Activated CD4-positive, alpha-beta memory T cell treated with anti-CD3 and anti-CD28 coated beads for 36 hours (primary cell): Measurements from ENCODE around the gene FBXO34. TPM values are rescaled to one million over a fixed set of nuclear protein-coding genes. Genes with fewer than 3 reads are reported as not detected.
"Not testable (repeated sequence)": the region's sequence is repeated elsewhere in the genome, so short reads cannot be mapped to it uniquely, and the experiment has no call there.

Experiments
- CTCF ChIA-PET: fragments of 350-600 bp; sonication (Branson Sonifier 250); formaldehyde crosslinking; loops from one replicate; lab custom pipeline; 2021; ENCODE audit warnings: antibody characterized with exemption, inconsistent platforms; lab: Charles Lee
- POLR2A ChIA-PET: fragments of 350-600 bp; sonication (Branson Sonifier 250); formaldehyde crosslinking; loops from one replicate; lab custom pipeline; 2021; ENCODE audit warnings: antibody characterized with exemption; lab: Charles Lee
- DNase-seq: peaks from one replicate; pipeline ENCODE4 v3.0.0-alpha.2; 2020
- H3K27ac Mint-ChIP-seq: one replicate; pipeline ENCODE4 v1.8.0; 2021; ENCODE audit warnings: mixed read lengths
- H3K27me3 Mint-ChIP-seq: one replicate; pipeline ENCODE4 v1.8.0; 2021; ENCODE audit warnings: mixed read lengths
- H3K36me3 Mint-ChIP-seq: one replicate; pipeline ENCODE4 v1.8.0; 2021; ENCODE audit warnings: mixed read lengths
- H3K4me1 Mint-ChIP-seq: one replicate; pipeline ENCODE4 v1.8.0; 2021; ENCODE audit warnings: low read depth, mixed read lengths
- H3K4me3 Mint-ChIP-seq: one replicate; pipeline ENCODE4 v1.8.0; 2021; ENCODE audit warnings: mild to moderate bottlenecking, mixed read lengths
- H3K9me3 Mint-ChIP-seq: one replicate; pipeline ENCODE4 v1.8.0; 2021; ENCODE audit warnings: mixed read lengths
- intact Hi-C: fragments of 100-400 bp; cut with micrococcal nuclease; formaldehyde crosslinking; loops from one replicate; pipeline ENCODE4 v1.15.1; 2023
- total RNA-seq, 2 experiments: library from RNA; stranded (reverse); gene quantifications; one replicate each; pipeline ENCODE4 v1.2.3, GENCODE V29; 2021

FBXO34 gene
- total RNA-seq, 2 experiments from 2014 or later = 19.8 to 22.0 TPM

DNA sequence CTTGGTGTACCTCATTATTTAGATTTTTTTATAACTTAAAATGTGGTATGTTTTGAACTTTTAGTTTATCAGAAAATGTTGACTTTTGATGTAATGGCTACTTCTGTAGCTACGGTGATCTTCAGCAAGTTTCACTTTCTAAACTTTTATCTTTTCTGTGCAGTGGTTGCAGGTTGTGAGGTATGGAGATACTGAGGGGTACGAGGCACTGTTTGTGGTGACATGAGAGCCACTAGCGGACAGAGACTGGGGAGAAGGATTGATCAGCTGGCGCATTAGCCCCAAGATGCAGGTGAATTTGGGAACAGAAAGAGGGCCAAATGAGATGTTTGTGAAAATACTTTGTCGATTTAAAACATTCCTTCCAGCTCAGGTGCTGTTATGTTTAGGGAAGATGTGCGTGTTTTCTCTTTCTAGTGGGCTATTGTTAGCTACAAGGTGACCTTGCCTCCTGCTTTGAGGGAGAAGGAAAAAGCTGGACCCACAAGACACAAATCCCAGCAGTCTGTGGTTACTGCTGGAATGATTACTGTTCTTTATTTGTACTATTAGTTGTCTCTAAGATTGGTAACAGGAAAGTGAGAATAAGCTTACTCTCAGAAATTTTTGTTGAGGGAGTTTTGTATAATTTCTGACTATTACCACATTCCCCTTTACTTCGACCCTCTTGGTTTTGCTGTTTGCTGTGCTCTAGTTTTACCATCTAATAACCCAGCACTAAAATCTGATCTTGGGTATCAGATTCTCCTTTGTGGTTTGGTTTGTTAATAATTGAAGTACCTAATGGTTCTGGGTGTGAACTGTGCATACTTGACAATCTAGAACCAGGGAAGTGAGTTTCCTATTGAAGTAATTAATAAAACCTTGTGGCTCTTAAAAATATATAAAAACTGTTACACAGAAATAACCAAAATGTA is 61.7 kb downstream of the FBXO34 start:
- POLR2A ChIA-PET = interaction anchor here (0.5 to 2.4 kb wide), 5 partner anchors 17 to 264 kb away, joined by 3 to 6 read pairs (median 3); no protein-coding TSS in a partner anchor
- Mint-ChIP-seq H3K27ac (peak overlapping the region; percentile 67), H3K4me1 (peaks cover 86% of the 10 kb centered on the region), H3K36me3 (no peaks in the 10 kb centered on the region), H3K9me3 (no peaks in the 10 kb centered on the region), H3K4me3 (peak overlapping the region; percentile 64), H3K27me3 (no peaks in the 10 kb centered on the region)
- intact Hi-C loops = loop anchor here (5.0 to 10.0 kb wide), 3 partner anchors 54 to 782 kb away; partner anchors contain the start of genes KTN1 and PELI2
- peak; percentile 42 for DNase-seq
- CTCF ChIA-PET = interaction anchor here (0.7 to 4.9 kb wide), 12 partner anchors 15 to 799 kb away, joined by 3 to 49 read pairs (median 3); partner anchors contain the start of genes FBXO34 and MAPK1IP1L

DNA sequence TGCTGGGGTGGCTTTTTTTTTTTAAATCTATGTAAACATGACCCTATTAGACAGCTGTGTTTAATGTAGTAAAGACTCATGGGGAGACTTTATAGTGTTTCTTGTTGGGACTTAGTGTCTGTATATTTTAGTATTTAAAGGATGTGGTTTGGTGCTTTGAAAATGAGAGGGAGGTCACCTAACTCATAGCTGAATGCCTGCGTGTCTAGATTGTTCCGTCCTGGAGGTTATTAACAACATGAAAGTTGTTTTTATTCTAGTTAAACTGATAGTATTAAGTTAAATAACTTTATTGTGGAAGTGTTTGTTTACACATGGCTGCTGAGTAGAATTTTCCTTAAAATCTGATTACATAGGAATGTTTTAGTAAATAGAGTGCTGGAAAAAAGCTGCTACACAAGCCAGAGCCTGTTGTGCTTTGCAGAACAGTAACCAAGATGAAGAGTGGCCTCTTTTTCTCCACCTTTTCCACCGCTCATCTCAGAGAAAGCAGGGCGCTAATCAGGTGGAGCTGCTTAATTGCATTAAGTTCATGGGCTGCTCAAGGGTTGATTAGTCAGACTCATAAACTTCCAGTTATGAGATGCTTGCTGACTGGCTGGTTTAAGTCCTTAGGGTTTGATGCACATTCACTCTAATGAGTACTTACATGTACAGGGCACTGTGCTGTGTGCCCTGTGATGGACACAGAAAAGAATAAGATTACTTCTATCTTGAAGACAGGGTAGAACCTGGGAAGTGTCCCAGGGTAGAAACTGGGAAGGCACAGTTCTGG is 62.7 kb downstream of the FBXO34 start:
- peak; percentile 20 for DNase-seq
- POLR2A ChIA-PET = interaction anchor here (0.6 to 2.4 kb wide), 4 partner anchors 16 to 231 kb away, joined by 3 to 6 read pairs (median 3); no protein-coding TSS in a partner anchor
- Mint-ChIP-seq H3K4me3 (peak overlapping the region; percentile 9), H3K4me1 (peaks cover 85% of the 10 kb centered on the region), H3K27ac (peak overlapping the region; percentile 57), H3K27me3 (no peaks in the 10 kb centered on the region), H3K9me3 (no peaks in the 10 kb centered on the region), H3K36me3 (no peaks in the 10 kb centered on the region)
- intact Hi-C loops = loop anchor here (5.0 to 10.0 kb wide), 3 partner anchors 53 to 781 kb away; partner anchors contain the start of genes KTN1 and PELI2
- CTCF ChIA-PET = interaction anchor here (0.7 to 4.9 kb wide), 8 partner anchors 14 to 63 kb away, joined by 3 to 49 read pairs (median 3); partner anchors contain the start of gene FBXO34

DNA sequence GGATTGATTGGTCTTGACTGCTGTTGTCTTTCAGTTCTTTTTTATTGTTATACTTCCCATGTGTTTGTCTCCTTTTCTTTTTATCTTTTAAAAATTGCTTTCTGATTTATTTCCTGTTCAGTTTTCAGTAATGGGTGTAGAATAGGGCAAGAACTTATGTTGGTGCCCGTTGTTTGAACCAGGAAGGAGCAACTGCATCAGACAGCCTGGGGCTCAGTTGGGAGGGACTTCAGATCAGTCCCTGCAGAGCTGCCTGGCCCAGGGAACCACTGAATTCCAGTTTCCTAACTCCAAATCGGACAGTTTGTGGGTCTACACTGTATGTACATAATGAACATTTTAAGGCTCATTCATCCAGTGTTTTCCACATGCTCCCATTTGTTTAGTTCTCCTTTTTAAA is 64.9 kb downstream of the FBXO34 start:
- H3K36me3 Mint-ChIP-seq = no peaks in the 10 kb centered on the region

GRCh38 chr14:55336691-55337090 is 65.5 kb downstream of the FBXO34 start:
- no peaks in the 10 kb centered on the region for H3K9me3 Mint-ChIP-seq
- H3K27ac Mint-ChIP-seq = peak overlapping the region; percentile 47
- CTCF ChIA-PET = interaction anchor here (0.6 to 2.2 kb wide), 4 partner anchors 17 to 93 kb away, joined by 3 to 10 read pairs (median 6); no protein-coding TSS in a partner anchor
- H3K27me3 Mint-ChIP-seq = no peaks in the 10 kb centered on the region
- DNase-seq = peak; percentile 36
- intact Hi-C loops = loop anchor here (1.0 to 10.0 kb wide), 4 partner anchors 38 to 778 kb away; partner anchors contain the start of gene PELI2
- peaks cover 87% of the 10 kb centered on the region for H3K4me1 Mint-ChIP-seq
- H3K36me3 Mint-ChIP-seq = no peaks in the 10 kb centered on the region
- POLR2A ChIA-PET = interaction anchor here (0.8 kb wide), 1 partner anchor 49 kb away, joined by 3 read pairs; no protein-coding TSS in a partner anchor
- no peak overlapping the region for H3K4me3 Mint-ChIP-seq

More for the DNA sequence above, 64.9 kb downstream of the FBXO34 start:
- intact Hi-C loops = loop anchor here (2.0 to 10.0 kb wide), 2 partner anchors 233 to 779 kb away; partner anchors contain the start of gene PELI2
- CTCF ChIA-PET = interaction anchor here (0.6 to 2.2 kb wide), 4 partner anchors 18 to 93 kb away, joined by 3 to 10 read pairs (median 6); no protein-coding TSS in a partner anchor
- Mint-ChIP-seq H3K9me3 (no peaks in the 10 kb centered on the region), H3K27me3 (no peaks in the 10 kb centered on the region), H3K4me3 (no peak overlapping the region), H3K4me1 (peaks cover 84% of the 10 kb centered on the region), H3K27ac (peak overlapping the region; percentile 47)
- peak; percentile 49 for DNase-seq
- POLR2A ChIA-PET = interaction anchor here (0.6 to 0.8 kb wide), 2 partner anchors 39 to 50 kb away, joined by 3 to 5 read pairs; no protein-coding TSS in a partner anchor

DNA sequence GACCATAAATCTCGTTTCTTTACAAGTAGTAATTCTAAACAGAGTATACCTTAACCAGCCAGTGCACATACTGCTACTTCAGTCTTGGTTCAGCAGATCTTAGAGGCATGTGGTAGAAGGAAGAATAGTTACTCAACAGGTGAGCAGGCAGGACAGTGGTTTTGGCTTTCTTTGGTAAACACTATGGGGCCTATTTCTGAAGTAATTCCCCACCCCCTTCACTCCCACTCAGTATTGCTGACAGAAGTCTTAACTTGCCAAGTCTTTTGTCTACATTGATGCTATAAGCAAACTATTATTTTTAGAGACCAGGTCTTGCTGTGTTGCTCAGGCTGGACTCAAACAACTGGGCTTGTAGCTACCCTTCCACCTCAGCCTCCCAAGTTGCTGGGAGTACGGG is 68.5 kb downstream of the FBXO34 start:
- Mint-ChIP-seq H3K9me3 (no peaks in the 10 kb centered on the region), H3K27ac (peak overlapping the region; percentile 58), H3K36me3 (no peaks in the 10 kb centered on the region), H3K4me3 (no peak overlapping the region), H3K4me1 (peaks cover 77% of the 10 kb centered on the region), H3K27me3 (no peaks in the 10 kb centered on the region)
- intact Hi-C loops = loop anchor here (1.0 to 10.0 kb wide), 3 partner anchors 9 to 775 kb away; partner anchors contain the start of gene PELI2
- ChIA-PET POLR2A (no interaction called here), CTCF (interaction anchor here (1.0 to 3.5 kb wide), 2 partner anchors 15 to 69 kb away, joined by 3 to 28 read pairs; no protein-coding TSS in a partner anchor)
- peak; percentile 60 for DNase-seq

DNA sequence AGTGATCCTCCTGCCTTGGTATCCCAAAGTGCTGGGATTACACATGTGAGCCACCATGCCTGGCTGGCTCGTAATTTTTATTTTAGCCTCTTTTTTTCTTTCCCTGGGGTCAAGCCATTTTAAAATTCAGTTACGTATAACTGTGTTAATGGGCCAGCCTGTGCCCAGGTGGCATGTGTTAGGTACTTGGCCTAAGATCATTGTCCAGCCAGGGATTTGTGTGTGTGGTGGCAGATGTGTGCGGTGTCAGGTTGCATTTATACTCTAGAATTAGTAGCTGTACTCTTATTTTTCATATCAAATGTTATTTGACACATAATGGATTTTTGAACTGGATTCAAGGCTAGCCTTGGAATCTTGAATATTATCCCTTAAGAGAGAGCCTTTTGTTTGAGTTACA is 69.3 kb downstream of the FBXO34 start:
- intact Hi-C loops = no loop called here
- no peaks in the 10 kb centered on the region for H3K36me3 Mint-ChIP-seq
- H3K27ac Mint-ChIP-seq = peak overlapping the region; percentile 58
- H3K4me1 Mint-ChIP-seq = peaks cover 75% of the 10 kb centered on the region
- no peak overlapping the region for H3K4me3 Mint-ChIP-seq
- CTCF ChIA-PET = interaction anchor here (0.9 to 3.5 kb wide), 3 partner anchors 14 to 70 kb away, joined by 3 to 28 read pairs (median 6); no protein-coding TSS in a partner anchor
- no peaks in the 10 kb centered on the region for H3K9me3 Mint-ChIP-seq
- POLR2A ChIA-PET = no interaction called here
- no peaks in the 10 kb centered on the region for H3K27me3 Mint-ChIP-seq
- DNase-seq = no peak

GRCh38 chr14:55341781-55342180 is 70.6 kb downstream of the FBXO34 start:
- CTCF ChIA-PET = interaction anchor here (1.5 kb wide), 1 partner anchor 71 kb away, joined by 8 read pairs; no protein-coding TSS in a partner anchor
- POLR2A ChIA-PET = no interaction called here
- Mint-ChIP-seq H3K36me3 (no peaks in the 10 kb centered on the region), H3K4me1 (peaks cover 74% of the 10 kb centered on the region), H3K4me3 (no peak overlapping the region), H3K9me3 (no peaks in the 10 kb centered on the region), H3K27ac (no peak overlapping the region), H3K27me3 (no peaks in the 10 kb centered on the region)
- no peak for DNase-seq
- intact Hi-C loops = no loop called here

- intact Hi-C loops, POLR2A ChIA-PET, H3K27ac Mint-ChIP-seq, H3K27me3 Mint-ChIP-seq, H3K36me3 Mint-ChIP-seq, H3K4me3 Mint-ChIP-seq, H3K9me3 Mint-ChIP-seq, DNase-seq: not testable (repeated sequence)
- CTCF ChIA-PET = interaction anchor here (0.5 to 2.1 kb wide), 2 partner anchors 10 to 99 kb away, joined by 3 to 13 read pairs; no protein-coding TSS in a partner anchor
- H3K4me1 Mint-ChIP-seq = peaks cover 74% of the 10 kb centered on the region
Observed at GRCh38 chr14:55344582-55345163, 73.5 kb downstream of the FBXO34 start.

- Mint-ChIP-seq H3K27me3 (no peaks in the 10 kb centered on the region), H3K9me3 (no peaks in the 10 kb centered on the region), H3K4me3 (no peak overlapping the region), H3K36me3 (peaks cover 14% of the 10 kb centered on the region), H3K4me1 (peaks cover 56% of the 10 kb centered on the region), H3K27ac (no peak overlapping the region)
- ChIA-PET POLR2A (no interaction called here), CTCF (interaction anchor here (1.2 to 2.1 kb wide), 5 partner anchors 8 to 101 kb away, joined by 3 to 13 read pairs (median 3); no protein-coding TSS in a partner anchor)
- DNase-seq = no peak
- intact Hi-C loops = no loop called here
Observed at GRCh38 chr14:55347040-55347439, 75.8 kb downstream of the FBXO34 start.

- DNase-seq = no peak
- H3K4me3 Mint-ChIP-seq = no peak overlapping the region
- no peaks in the 10 kb centered on the region for H3K27me3 Mint-ChIP-seq
- POLR2A ChIA-PET = no interaction called here
- CTCF ChIA-PET = interaction anchor here (0.6 to 2.3 kb wide), 7 partner anchors 14 to 296 kb away, joined by 3 to 14 read pairs (median 3); partner anchors contain the start of genes FBXO34 and MAPK1IP1L
- H3K36me3 Mint-ChIP-seq = peaks cover 14% of the 10 kb centered on the region
- no peaks in the 10 kb centered on the region for H3K9me3 Mint-ChIP-seq
- H3K4me1 Mint-ChIP-seq = peaks cover 49% of the 10 kb centered on the region
- intact Hi-C loops = loop anchor here (1.0 kb wide), 1 partner anchor 17 kb away; no protein-coding TSS in a partner anchor
- H3K27ac Mint-ChIP-seq = no peak overlapping the region
Observed at GRCh38 chr14:55347748-55348147, 76.5 kb downstream of the FBXO34 start.
